ENCODE results near the gene CCDC110.

The CCDC110 gene

GRCh38 chr4:185465707-185466106, 5.8 kb downstream of the CCDC110 start:
- Histone ChIP-seq H3K27ac (replicated peaks) (no peak overlapping the region), H3K4me3 (replicated peaks; ENCODE audit: insufficient read depth, low read length) (no peak overlapping the region), H3K27me3 (ENCODE audit: insufficient read depth, poor library complexity, severe bottlenecking) (peaks cover 24% of the 10 kb centered on the region)
- no peak for DNase-seq (ENCODE audit: low read depth in 1 of 2, low spot score in 1 of 2)
- TF ChIP-seq CTCF (IDR thresholded peaks at IDR 0.05; ENCODE audit: insufficient read depth, low read length) (no peak), POLR2AphosphoS5 (IDR thresholded peaks at IDR 0.05; ENCODE audit: low read depth) (no peak), SPI1 (IDR thresholded peaks at IDR 0.05; ENCODE audit: borderline replicate concordance, low read depth) (no peak), GABPA (IDR thresholded peaks at IDR 0.05; ENCODE audit: low read depth) (no peak)
- TF ChIP-seq, protein P1, sequence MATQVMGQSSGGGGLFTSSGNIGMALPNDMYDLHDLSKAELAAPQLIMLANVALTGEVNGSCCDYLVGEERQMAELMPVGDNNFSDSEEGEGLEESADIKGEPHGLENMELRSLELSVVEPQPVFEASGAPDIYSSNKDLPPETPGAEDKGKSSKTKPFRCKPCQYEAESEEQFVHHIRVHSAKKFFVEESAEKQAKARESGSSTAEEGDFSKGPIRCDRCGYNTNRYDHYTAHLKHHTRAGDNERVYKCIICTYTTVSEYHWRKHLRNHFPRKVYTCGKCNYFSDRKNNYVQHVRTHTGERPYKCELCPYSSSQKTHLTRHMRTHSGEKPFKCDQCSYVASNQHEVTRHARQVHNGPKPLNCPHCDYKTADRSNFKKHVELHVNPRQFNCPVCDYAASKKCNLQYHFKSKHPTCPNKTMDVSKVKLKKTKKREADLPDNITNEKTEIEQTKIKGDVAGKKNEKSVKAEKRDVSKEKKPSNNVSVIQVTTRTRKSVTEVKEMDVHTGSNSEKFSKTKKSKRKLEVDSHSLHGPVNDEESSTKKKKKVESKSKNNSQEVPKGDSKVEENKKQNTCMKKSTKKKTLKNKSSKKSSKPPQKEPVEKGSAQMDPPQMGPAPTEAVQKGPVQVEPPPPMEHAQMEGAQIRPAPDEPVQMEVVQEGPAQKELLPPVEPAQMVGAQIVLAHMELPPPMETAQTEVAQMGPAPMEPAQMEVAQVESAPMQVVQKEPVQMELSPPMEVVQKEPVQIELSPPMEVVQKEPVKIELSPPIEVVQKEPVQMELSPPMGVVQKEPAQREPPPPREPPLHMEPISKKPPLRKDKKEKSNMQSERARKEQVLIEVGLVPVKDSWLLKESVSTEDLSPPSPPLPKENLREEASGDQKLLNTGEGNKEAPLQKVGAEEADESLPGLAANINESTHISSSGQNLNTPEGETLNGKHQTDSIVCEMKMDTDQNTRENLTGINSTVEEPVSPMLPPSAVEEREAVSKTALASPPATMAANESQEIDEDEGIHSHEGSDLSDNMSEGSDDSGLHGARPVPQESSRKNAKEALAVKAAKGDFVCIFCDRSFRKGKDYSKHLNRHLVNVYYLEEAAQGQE (IDR thresholded peaks at IDR 0.05; ENCODE audit: insufficient replicate concordance, low read depth): no peak

- no peak for DNase-seq (ENCODE audit: low read depth in 1 of 2, low spot score in 1 of 2)
- TF ChIP-seq POLR2AphosphoS5 (IDR thresholded peaks at IDR 0.05; ENCODE audit: low read depth) (no peak), SPI1 (IDR thresholded peaks at IDR 0.05; ENCODE audit: borderline replicate concordance, low read depth) (no peak), CTCF (IDR thresholded peaks at IDR 0.05; ENCODE audit: insufficient read depth, low read length) (no peak), GABPA (IDR thresholded peaks at IDR 0.05; ENCODE audit: low read depth) (no peak)
- TF ChIP-seq, protein P1 (IDR thresholded peaks at IDR 0.05; ENCODE audit: insufficient replicate concordance, low read depth): no peak
- Histone ChIP-seq H3K27ac (replicated peaks) (no peak overlapping the region), H3K27me3 (ENCODE audit: insufficient read depth, poor library complexity, severe bottlenecking) (peaks cover 15% of the 10 kb centered on the region), H3K4me3 (replicated peaks; ENCODE audit: insufficient read depth, low read length) (no peak overlapping the region)
These were observed 6.6 kb downstream of the CCDC110 start for GRCh38 chr4:185464887-185465286.

DNA sequence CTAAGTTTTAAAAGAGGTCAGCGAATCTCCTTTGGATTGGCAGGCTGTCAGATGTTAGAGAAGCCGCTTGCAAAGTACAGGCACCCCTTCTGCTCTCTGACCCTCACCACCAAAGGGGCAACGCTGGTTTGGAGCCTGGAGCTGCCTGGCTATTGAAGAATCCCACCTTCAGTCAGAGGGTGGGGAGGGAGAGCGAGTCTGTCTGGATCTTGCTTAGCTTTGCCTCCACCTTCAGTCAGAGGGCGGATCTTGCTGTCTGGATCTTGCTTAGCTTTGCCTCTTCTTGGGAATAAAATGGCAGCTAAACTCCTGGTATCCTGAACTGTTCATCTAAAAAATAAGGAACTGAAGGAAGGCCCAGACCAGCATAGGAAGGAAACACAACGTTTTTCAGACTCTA, 7.3 kb downstream of the CCDC110 start:
- Histone ChIP-seq H3K4me3 (replicated peaks; ENCODE audit: insufficient read depth, low read length) (no peak overlapping the region), H3K27me3 (ENCODE audit: insufficient read depth, poor library complexity, severe bottlenecking) (peaks cover 16% of the 10 kb centered on the region), H3K27ac (replicated peaks) (no peak overlapping the region)
- no peak for DNase-seq (ENCODE audit: low read depth in 1 of 2, low spot score in 1 of 2)
- TF ChIP-seq SPI1 (IDR thresholded peaks at IDR 0.05; ENCODE audit: borderline replicate concordance, low read depth) (no peak), CTCF (IDR thresholded peaks at IDR 0.05; ENCODE audit: insufficient read depth, low read length) (no peak), GABPA (IDR thresholded peaks at IDR 0.05; ENCODE audit: low read depth) (no peak), POLR2AphosphoS5 (IDR thresholded peaks at IDR 0.05; ENCODE audit: low read depth) (no peak)
- TF ChIP-seq, protein P1 (IDR thresholded peaks at IDR 0.05; ENCODE audit: insufficient replicate concordance, low read depth): no peak
